ENCODE measurements around the gene CYP27A1. TPM values are rescaled to one million over a fixed set of nuclear protein-coding genes. Genes with fewer than 3 reads are reported as not detected.

CYP27A1 gene
- total RNA-seq, 1 experiment from 2014 or later = 1.2 TPM

GRCh38 chr2:218828477-218828778 lies 46.5 kb downstream of the CYP27A1 start:
- ChIA-PET CTCF (interaction anchor here (0.6 kb wide), 1 partner anchor 49 kb away, joined by 3 read pairs; no protein-coding TSS in a partner anchor), POLR2A (ENCODE audit: low non-redundant PET) (no interaction called here)
- intact Hi-C loops (cut with micrococcal nuclease; ENCODE audit: unreplicated experiment) = no loop called here
- no TSS peak for BruUV-seq (replicated peaks)
- no peaks in the 10 kb centered on the region for H3K9me3 ChIP-seq (ENCODE audit: low read depth, low read length, poor library complexity, severe bottlenecking)
- peaks cover 14% of the 10 kb centered on the region for H3K27me3 ChIP-seq (replicated peaks; ENCODE audit: insufficient read depth, low read depth, low read length, poor library complexity)
- no peak overlapping the region for H3K4me3 ChIP-seq (ENCODE audit: low read depth, low read length, poor library complexity, severe bottlenecking)
- no peak for TF ChIP-seq CTCF (conservative IDR thresholded peaks at IDR 0.05; ENCODE audit: low read depth, low read length)
- TF ChIP-seq EZH2 (IDR thresholded peaks at IDR 0.05; ENCODE audit: borderline replicate concordance, low read depth, low read length, poor library complexity, severe bottlenecking) = no peak
- H3K36me3 ChIP-seq (ENCODE audit: insufficient read depth, low read length, poor library complexity, severe bottlenecking) = no peaks in the 10 kb centered on the region
- H3K4me1 ChIP-seq (ENCODE audit: insufficient read depth, low read length, poor library complexity, severe bottlenecking) = no peaks in the 10 kb centered on the region
- no peak overlapping the region for H3K27ac ChIP-seq (ENCODE audit: low read depth, low read length, poor library complexity, severe bottlenecking)
- DNase-seq (ENCODE audit: low spot score) = no peak

- no TSS peak for BruUV-seq (replicated peaks)
- H3K4me1 ChIP-seq (ENCODE audit: insufficient read depth, low read length, poor library complexity, severe bottlenecking) = no peaks in the 10 kb centered on the region
- no peaks in the 10 kb centered on the region for H3K36me3 ChIP-seq (ENCODE audit: insufficient read depth, low read length, poor library complexity, severe bottlenecking)
- intact Hi-C loops (cut with micrococcal nuclease; ENCODE audit: unreplicated experiment) = no loop called here
- no peaks in the 10 kb centered on the region for H3K9me3 ChIP-seq (ENCODE audit: low read depth, low read length, poor library complexity, severe bottlenecking)
- no peak overlapping the region for H3K4me3 ChIP-seq (ENCODE audit: low read depth, low read length, poor library complexity, severe bottlenecking)
- ChIA-PET POLR2A (ENCODE audit: low non-redundant PET) (no interaction called here), CTCF (no interaction called here)
- H3K27me3 ChIP-seq (replicated peaks; ENCODE audit: insufficient read depth, low read depth, low read length, poor library complexity) = peaks cover 15% of the 10 kb centered on the region
- no peak for TF ChIP-seq EZH2 (IDR thresholded peaks at IDR 0.05; ENCODE audit: borderline replicate concordance, low read depth, low read length, poor library complexity, severe bottlenecking)
- no peak for TF ChIP-seq CTCF (conservative IDR thresholded peaks at IDR 0.05; ENCODE audit: low read depth, low read length)
- no peak overlapping the region for H3K27ac ChIP-seq (ENCODE audit: low read depth, low read length, poor library complexity, severe bottlenecking)
- DNase-seq (ENCODE audit: low spot score) = no peak
Measured at GRCh38 chr2:218829868-218830451, 48.0 kb downstream of the CYP27A1 start.

GRCh38 chr2:218830526-218831306 lies 48.8 kb downstream of the CYP27A1 start:
- DNase-seq (ENCODE audit: low spot score) = no peak
- Histone ChIP-seq H3K4me3 (ENCODE audit: low read depth, low read length, poor library complexity, severe bottlenecking) (no peak overlapping the region), H3K36me3 (ENCODE audit: insufficient read depth, low read length, poor library complexity, severe bottlenecking) (no peaks in the 10 kb centered on the region), H3K27me3 (replicated peaks; ENCODE audit: insufficient read depth, low read depth, low read length, poor library complexity) (peaks cover 15% of the 10 kb centered on the region), H3K27ac (ENCODE audit: low read depth, low read length, poor library complexity, severe bottlenecking) (no peak overlapping the region), H3K4me1 (ENCODE audit: insufficient read depth, low read length, poor library complexity, severe bottlenecking) (no peaks in the 10 kb centered on the region), H3K9me3 (ENCODE audit: low read depth, low read length, poor library complexity, severe bottlenecking) (no peaks in the 10 kb centered on the region)
- intact Hi-C loops (cut with micrococcal nuclease; ENCODE audit: unreplicated experiment) = no loop called here
- POLR2A ChIA-PET (ENCODE audit: low non-redundant PET) = no interaction called here
- BruUV-seq (replicated peaks) = no TSS peak
- CTCF ChIA-PET = no interaction called here
- TF ChIP-seq EZH2 (IDR thresholded peaks at IDR 0.05; ENCODE audit: borderline replicate concordance, low read depth, low read length, poor library complexity, severe bottlenecking) (no peak), CTCF (conservative IDR thresholded peaks at IDR 0.05; ENCODE audit: low read depth, low read length) (no peak)

All from A673 (cell line).